ENCODE results near the gene SAMD7. TPM values are rescaled to one million over a fixed set of nuclear protein-coding genes. Genes with fewer than 3 reads are reported as not detected.

The SAMD7 gene
- total and polyA plus RNA-seq, 4 experiments from 2014 or later: not detected

- no peak for DNase-seq
- Histone ChIP-seq H3K36me3 (ENCODE audit: insufficient read depth, low read length) (no peaks in the 10 kb centered on the region), H3K4me1 (ENCODE audit: insufficient read depth, low read length) (no peaks in the 10 kb centered on the region), H3K27ac (ENCODE audit: low read depth, low read length) (no peak overlapping the region), H3K4me3 (ENCODE audit: low read length in 2 of 2) (no peak overlapping the region), H3K27me3 (ENCODE audit: insufficient read depth, low read length) (no peaks in the 10 kb centered on the region), H3K9me3 (ENCODE audit: control insufficient read depth in 1 of 2, low read length in 2 of 2) (no peaks in the 10 kb centered on the region)
- H3K4me1 Mint-ChIP-seq: no peaks in the 10 kb centered on the region
- H3K4me3 Mint-ChIP-seq: no peak overlapping the region
- H3K36me3 Mint-ChIP-seq: no peaks in the 10 kb centered on the region
- intact Hi-C loops (cut with micrococcal nuclease): no loop called here
- H3K9me3 Mint-ChIP-seq: no peaks in the 10 kb centered on the region
- peaks cover 9 to 14% of the 10 kb centered on the region in 2 donors for H3K27me3 Mint-ChIP-seq
- POLR2A ChIA-PET (ENCODE audit: partially characterized antibody): no interaction called here
- CTCF ChIA-PET (ENCODE audit: partially characterized antibody): no interaction called here
- H3K27ac Mint-ChIP-seq: no peak overlapping the region
Observed at GRCh38 chr3:169931747-169932520, 20.6 kb downstream of the SAMD7 start.

GRCh38 chr3:169939320-169939719 is 27.9 kb downstream of the SAMD7 start:
- H3K4me3 Mint-ChIP-seq: no peak overlapping the region
- H3K36me3 ChIP-seq (ENCODE audit: insufficient read depth, low read length): no peaks in the 10 kb centered on the region
- no peaks in the 10 kb centered on the region for H3K9me3 ChIP-seq (ENCODE audit: control insufficient read depth in 1 of 2, low read length in 2 of 2)
- intact Hi-C loops (cut with micrococcal nuclease): no loop called here
- peaks cover 0 to 8% (median 4%) of the 10 kb centered on the region in 4 donors for H3K4me1 Mint-ChIP-seq
- H3K4me1 ChIP-seq (ENCODE audit: insufficient read depth, low read length): peaks cover 5% of the 10 kb centered on the region
- no peaks in the 10 kb centered on the region for H3K27me3 ChIP-seq (ENCODE audit: insufficient read depth, low read length)
- no peaks in the 10 kb centered on the region for H3K36me3 Mint-ChIP-seq
- H3K9me3 Mint-ChIP-seq: no peaks in the 10 kb centered on the region
- DNase-seq: no peak
- H3K27ac Mint-ChIP-seq: no peak overlapping the region
- no peak overlapping the region for H3K27ac ChIP-seq (ENCODE audit: low read depth, low read length)
- ChIA-PET POLR2A (ENCODE audit: partially characterized antibody) (no interaction called here), CTCF (ENCODE audit: partially characterized antibody) (interaction anchor here (1.2 kb wide), 1 partner anchor 77 kb away, joined by 3 read pairs; no protein-coding TSS in a partner anchor)
- peaks cover 13 to 20% of the 10 kb centered on the region in 2 donors for H3K27me3 Mint-ChIP-seq
- no peak overlapping the region for H3K4me3 ChIP-seq (ENCODE audit: low read length in 2 of 2)

- peak overlapping the region in 1 of 7 donors; percentile 58 for H3K27ac Mint-ChIP-seq
- H3K9me3 Mint-ChIP-seq: no peaks in the 10 kb centered on the region
- H3K27me3 Mint-ChIP-seq: peaks cover 13 to 17% of the 10 kb centered on the region in 2 donors
- Histone ChIP-seq H3K4me1 (ENCODE audit: insufficient read depth, low read length) (peaks cover 5% of the 10 kb centered on the region), H3K27me3 (ENCODE audit: insufficient read depth, low read length) (no peaks in the 10 kb centered on the region), H3K36me3 (ENCODE audit: insufficient read depth, low read length) (no peaks in the 10 kb centered on the region), H3K9me3 (ENCODE audit: control insufficient read depth in 1 of 2, low read length in 2 of 2) (no peaks in the 10 kb centered on the region), H3K27ac (ENCODE audit: low read depth, low read length) (no peak overlapping the region), H3K4me3 (ENCODE audit: low read length in 2 of 2) (no peak overlapping the region)
- intact Hi-C loops (cut with micrococcal nuclease): no loop called here
- peaks cover 0 to 8% (median 4%) of the 10 kb centered on the region in 4 donors for H3K4me1 Mint-ChIP-seq
- POLR2A ChIA-PET (ENCODE audit: partially characterized antibody): no interaction called here
- CTCF ChIA-PET (ENCODE audit: partially characterized antibody): interaction anchor here (1.2 kb wide), 1 partner anchor 78 kb away, joined by 3 read pairs; no protein-coding TSS in a partner anchor
- no peaks in the 10 kb centered on the region for H3K36me3 Mint-ChIP-seq
- DNase-seq: no peak
- no peak overlapping the region for H3K4me3 Mint-ChIP-seq
Observed at GRCh38 chr3:169939751-169940150, 28.4 kb downstream of the SAMD7 start.

- Mint-ChIP-seq H3K36me3 (no peaks in the 10 kb centered on the region), H3K4me1 (peaks cover 5 to 15% (median 6%) of the 10 kb centered on the region in 4 donors), H3K4me3 (no peak overlapping the region), H3K9me3 (no peaks in the 10 kb centered on the region), H3K27me3 (peaks cover 14 to 15% of the 10 kb centered on the region in 2 donors), H3K27ac (no peak overlapping the region)
- peaks cover 5% of the 10 kb centered on the region for H3K4me1 ChIP-seq (ENCODE audit: insufficient read depth, low read length)
- H3K36me3 ChIP-seq (ENCODE audit: insufficient read depth, low read length): no peaks in the 10 kb centered on the region
- no peak overlapping the region for H3K4me3 ChIP-seq (ENCODE audit: low read length in 2 of 2)
- ChIA-PET CTCF (ENCODE audit: partially characterized antibody) (interaction anchor here (1.2 kb wide), 1 partner anchor 79 kb away, joined by 3 read pairs; no protein-coding TSS in a partner anchor), POLR2A (ENCODE audit: partially characterized antibody) (interaction anchor here (0.6 kb wide), 1 partner anchor 30 kb away, joined by 3 read pairs; no protein-coding TSS in a partner anchor)
- DNase-seq: no peak
- H3K27ac ChIP-seq (ENCODE audit: low read depth, low read length): no peak overlapping the region
- H3K9me3 ChIP-seq (ENCODE audit: control insufficient read depth in 1 of 2, low read length in 2 of 2): no peaks in the 10 kb centered on the region
- intact Hi-C loops (cut with micrococcal nuclease): no loop called here
- H3K27me3 ChIP-seq (ENCODE audit: insufficient read depth, low read length): no peaks in the 10 kb centered on the region
Observed at GRCh38 chr3:169940470-169941181, 29.3 kb downstream of the SAMD7 start.

GRCh38 chr3:169945313-169945712 is 33.9 kb downstream of the SAMD7 start:
- Histone ChIP-seq H3K9me3 (ENCODE audit: control insufficient read depth in 1 of 2, low read length in 2 of 2) (no peaks in the 10 kb centered on the region), H3K4me1 (ENCODE audit: insufficient read depth, low read length) (peaks cover 1% of the 10 kb centered on the region), H3K27me3 (ENCODE audit: insufficient read depth, low read length) (no peaks in the 10 kb centered on the region), H3K4me3 (ENCODE audit: low read length in 2 of 2) (no peak overlapping the region), H3K36me3 (ENCODE audit: insufficient read depth, low read length) (no peaks in the 10 kb centered on the region), H3K27ac (ENCODE audit: low read depth, low read length) (no peak overlapping the region)
- ChIA-PET CTCF (ENCODE audit: partially characterized antibody) (no interaction called here), POLR2A (ENCODE audit: partially characterized antibody) (no interaction called here)
- Mint-ChIP-seq H3K9me3 (no peaks in the 10 kb centered on the region), H3K27ac (peak overlapping the region in 1 of 7 donors; percentile 17), H3K36me3 (no peaks in the 10 kb centered on the region), H3K4me1 (peaks cover 4 to 13% (median 5%) of the 10 kb centered on the region in 4 donors), H3K27me3 (peaks cover 8% of the 10 kb centered on the region in 2 donors), H3K4me3 (peak overlapping the region in 1 of 8 donors; percentile 22)
- no peak for DNase-seq
- intact Hi-C loops (cut with micrococcal nuclease): no loop called here

GRCh38 chr3:169946336-169946735 is 35.0 kb downstream of the SAMD7 start:
- Mint-ChIP-seq H3K27me3 (peaks cover 5 to 7% of the 10 kb centered on the region in 2 donors), H3K9me3 (no peaks in the 10 kb centered on the region), H3K36me3 (no peaks in the 10 kb centered on the region), H3K4me3 (no peak overlapping the region), H3K4me1 (peaks cover 2 to 7% (median 4%) of the 10 kb centered on the region in 4 donors), H3K27ac (no peak overlapping the region)
- Histone ChIP-seq H3K4me1 (ENCODE audit: insufficient read depth, low read length) (no peaks in the 10 kb centered on the region), H3K9me3 (ENCODE audit: control insufficient read depth in 1 of 2, low read length in 2 of 2) (no peaks in the 10 kb centered on the region), H3K27me3 (ENCODE audit: insufficient read depth, low read length) (no peaks in the 10 kb centered on the region), H3K4me3 (ENCODE audit: low read length in 2 of 2) (no peak overlapping the region), H3K27ac (ENCODE audit: low read depth, low read length) (no peak overlapping the region), H3K36me3 (ENCODE audit: insufficient read depth, low read length) (no peaks in the 10 kb centered on the region)
- CTCF ChIA-PET (ENCODE audit: partially characterized antibody): interaction anchor here (0.7 kb wide), 1 partner anchor 345 kb away, joined by 3 read pairs; no protein-coding TSS in a partner anchor
- intact Hi-C loops (cut with micrococcal nuclease): no loop called here
- DNase-seq: no peak
- POLR2A ChIA-PET (ENCODE audit: partially characterized antibody): no interaction called here

All from CD4-positive, alpha-beta memory T cell (primary cell).